GM12891 (cell line): ENCODE measurements around the gene TSR1.

ENCODE experiments used
- DNase-seq: peaks from one replicate; pipeline ENCODE4 v3.0.0; 2011; ENCODE audit warnings: low spot score; ENCODE audit not compliant: insufficient read length
- FAIRE-seq: peaks from 2 replicates; lab custom pipeline; 2011; peaks lifted over from hg19 to GRCh38; lab: Jason Lieb, UNC
- PAX5 ChIP-seq: IDR thresholded peaks from 2 replicates; pipeline ENCODE4 v1.6.1; 2011; ENCODE audit warnings: low read length, moderate library complexity, mild to moderate bottlenecking; ENCODE audit not compliant: insufficient read depth, severe bottlenecking
- POLR2A ChIP-seq: IDR thresholded peaks from 2 replicates; pipeline ENCODE4 v1.6.1; 2011; ENCODE audit warnings: low read depth, low read length, control low read depth
- POLR2AphosphoS5 ChIP-seq: IDR thresholded peaks from 2 replicates; pipeline ENCODE4 v1.6.1; 2011; ENCODE audit warnings: low read depth, low read length, control low read depth
- POU2F2 ChIP-seq: IDR thresholded peaks from 2 replicates; pipeline ENCODE4 v1.6.1; 2011; ENCODE audit warnings: low read depth, mild to moderate bottlenecking, control low read depth, low read length, moderate library complexity
- SPI1 ChIP-seq: IDR thresholded peaks from 2 replicates; pipeline ENCODE4 v1.6.1; 2011; ENCODE audit warnings: low read depth, low read length, control low read depth
- TAF1 ChIP-seq: IDR thresholded peaks from 2 replicates; pipeline ENCODE4 v1.6.1; 2011; ENCODE audit warnings: low read depth, low read length, control low read depth

The TSR1 gene

GRCh38 chr17:2369039-2369438 lies 32.8 kb upstream of the TSR1 start:
- TF ChIP-seq POLR2A = no peak
- DNase-seq (no peak), FAIRE-seq (no peak)

- TF ChIP-seq PAX5 (no peak), POLR2AphosphoS5 (no peak), POU2F2 (no peak), SPI1 (no peak), TAF1 (no peak), POLR2A (no peak)
- DNase-seq = no peak
- FAIRE-seq = no peak
These were observed 32.1 kb upstream of the TSR1 start for GRCh38 chr17:2368359-2368758.

GRCh38 chr17:2366747-2367494 lies 30.7 kb upstream of the TSR1 start:
- no peak for TF ChIP-seq TAF1
- no peak for FAIRE-seq
- DNase-seq = no peak

GRCh38 chr17:2365132-2365531 lies 28.9 kb upstream of the TSR1 start:
- TF ChIP-seq POLR2A (no peak), SPI1 (no peak), POU2F2 (no peak), PAX5 (no peak), POLR2AphosphoS5 (no peak), TAF1 (no peak)
- DNase-seq (no peak), FAIRE-seq (no peak)

- DNase-seq (no peak), FAIRE-seq (no peak)
- no peak for TF ChIP-seq SPI1
- no peak for TF ChIP-seq POU2F2
- TF ChIP-seq PAX5 = no peak
- no peak for TF ChIP-seq POLR2AphosphoS5
- TF ChIP-seq POLR2A = no peak
- TF ChIP-seq TAF1 = no peak
These were observed 28.5 kb upstream of the TSR1 start for GRCh38 chr17:2364763-2365116.

- no peak for DNase-seq
- no peak for FAIRE-seq
- no peak for TF ChIP-seq POLR2AphosphoS5
- TF ChIP-seq PAX5 = no peak
- TF ChIP-seq POU2F2 = no peak
- no peak for TF ChIP-seq TAF1
- no peak for TF ChIP-seq POLR2A
- TF ChIP-seq SPI1 = no peak
These were observed 27.9 kb upstream of the TSR1 start for GRCh38 chr17:2363851-2364762.

- TF ChIP-seq PAX5 (no peak), TAF1 (no peak), POU2F2 (no peak), POLR2AphosphoS5 (no peak)
- FAIRE-seq = no peak
- no peak for DNase-seq
These were observed 27.1 kb upstream of the TSR1 start for GRCh38 chr17:2363318-2363717.

- no peak for TF ChIP-seq TAF1
- no peak for TF ChIP-seq POLR2AphosphoS5
- no peak for TF ChIP-seq POU2F2
- TF ChIP-seq SPI1 = no peak
- no peak for TF ChIP-seq POLR2A
- no peak for TF ChIP-seq PAX5
- FAIRE-seq = no peak
These were observed 26.6 kb upstream of the TSR1 start for GRCh38 chr17:2362881-2363280.

GRCh38 chr17:2362416-2362815 lies 26.2 kb upstream of the TSR1 start:
- DNase-seq (no peak), FAIRE-seq (no peak)
- no peak for TF ChIP-seq POLR2A
- TF ChIP-seq SPI1 = no peak
- no peak for TF ChIP-seq PAX5
- no peak for TF ChIP-seq POLR2AphosphoS5
- no peak for TF ChIP-seq TAF1
- TF ChIP-seq POU2F2 = no peak

More at GRCh38 chr17:2362881-2363280, 26.6 kb upstream of the TSR1 start:
- no peak for DNase-seq

- DNase-seq = no peak
- TF ChIP-seq POLR2A (no peak), POLR2AphosphoS5 (no peak), TAF1 (no peak), POU2F2 (no peak), PAX5 (no peak), SPI1 (no peak)
- no peak for FAIRE-seq
These were observed 25.8 kb upstream of the TSR1 start for GRCh38 chr17:2362016-2362415.
